ENCODE measurements around the gene GRHL1.

The GRHL1 gene

DNA sequence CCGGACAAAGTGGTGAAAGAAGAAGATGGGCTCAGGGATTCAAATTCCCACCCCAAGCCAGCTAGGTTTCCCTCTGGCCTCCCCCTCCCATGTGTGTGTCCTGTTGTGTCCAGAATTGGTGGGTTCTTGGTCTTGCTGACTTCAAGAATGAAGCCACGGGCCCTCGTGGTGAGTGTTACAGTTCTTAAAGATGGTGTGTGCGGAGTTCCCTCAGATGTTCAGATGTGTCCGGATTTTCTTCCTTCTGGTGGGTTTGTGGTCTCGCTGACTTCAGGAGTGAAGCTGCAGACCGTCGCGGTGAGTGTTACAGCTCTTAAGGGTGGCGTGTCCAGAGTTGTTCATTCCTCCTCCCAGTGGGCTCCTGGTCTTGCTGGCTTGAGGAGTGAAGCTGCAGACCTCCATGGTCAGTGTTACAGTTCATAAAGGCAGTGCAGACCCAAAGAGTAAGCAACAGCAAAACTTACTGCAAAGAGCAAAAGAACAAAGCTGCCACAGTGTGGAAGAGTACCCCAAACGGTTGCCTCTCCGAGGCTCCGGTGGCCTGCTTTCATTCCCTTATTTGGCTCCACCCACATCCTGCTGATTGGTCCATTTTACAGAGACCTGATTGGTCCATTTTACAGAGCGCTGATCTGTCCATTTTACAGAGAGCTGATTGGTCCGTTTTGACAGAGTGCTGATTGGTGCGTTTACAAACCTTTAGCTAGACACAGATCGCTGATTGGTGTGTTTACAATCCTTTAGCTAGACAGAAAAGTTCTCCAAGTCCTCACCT, 54.2 kb downstream of the GRHL1 start:
- Histone ChIP-seq H2AFZ (ENCODE audit: low read depth, low read length) (no peak overlapping the region), H3K79me2 (ENCODE audit: insufficient read depth, low read length) (no peaks in the 10 kb centered on the region), H3K9me3 (ENCODE audit: insufficient read depth, low read length, severe bottlenecking) (no peaks in the 10 kb centered on the region), H3K9ac (ENCODE audit: low read depth, low read length) (no peak overlapping the region), H3K4me1 (ENCODE audit: insufficient read depth, low read length) (no peaks in the 10 kb centered on the region), H3K27me3 (ENCODE audit: insufficient read depth, low read length, poor library complexity) (no peaks in the 10 kb centered on the region), H3K4me3 (ENCODE audit: low read depth in 1 of 2, low read length in 2 of 2) (no peak overlapping the region), H3K4me2 (ENCODE audit: insufficient read depth, low read length) (no peak overlapping the region), H3K27ac (ENCODE audit: low read length) (no peak overlapping the region), H4K20me1 (ENCODE audit: insufficient read depth, low read length) (no peaks in the 10 kb centered on the region), H3K36me3 (ENCODE audit: insufficient read depth, low read length) (no peaks in the 10 kb centered on the region)
- no peak for DNase-seq
- ATAC-seq (ENCODE audit: insufficient read depth, low read depth), result no peak
- no peak for TF ChIP-seq EZH2 (IDR thresholded peaks at IDR 0.05; ENCODE audit: borderline replicate concordance, low read depth, low read length, severe bottlenecking)
- TF ChIP-seq, protein P1, sequence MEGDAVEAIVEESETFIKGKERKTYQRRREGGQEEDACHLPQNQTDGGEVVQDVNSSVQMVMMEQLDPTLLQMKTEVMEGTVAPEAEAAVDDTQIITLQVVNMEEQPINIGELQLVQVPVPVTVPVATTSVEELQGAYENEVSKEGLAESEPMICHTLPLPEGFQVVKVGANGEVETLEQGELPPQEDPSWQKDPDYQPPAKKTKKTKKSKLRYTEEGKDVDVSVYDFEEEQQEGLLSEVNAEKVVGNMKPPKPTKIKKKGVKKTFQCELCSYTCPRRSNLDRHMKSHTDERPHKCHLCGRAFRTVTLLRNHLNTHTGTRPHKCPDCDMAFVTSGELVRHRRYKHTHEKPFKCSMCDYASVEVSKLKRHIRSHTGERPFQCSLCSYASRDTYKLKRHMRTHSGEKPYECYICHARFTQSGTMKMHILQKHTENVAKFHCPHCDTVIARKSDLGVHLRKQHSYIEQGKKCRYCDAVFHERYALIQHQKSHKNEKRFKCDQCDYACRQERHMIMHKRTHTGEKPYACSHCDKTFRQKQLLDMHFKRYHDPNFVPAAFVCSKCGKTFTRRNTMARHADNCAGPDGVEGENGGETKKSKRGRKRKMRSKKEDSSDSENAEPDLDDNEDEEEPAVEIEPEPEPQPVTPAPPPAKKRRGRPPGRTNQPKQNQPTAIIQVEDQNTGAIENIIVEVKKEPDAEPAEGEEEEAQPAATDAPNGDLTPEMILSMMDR (IDR thresholded peaks at IDR 0.05; ENCODE audit: borderline replicate concordance, extremely low read depth, low read length, poor library complexity, severe bottlenecking), result no peak

DNA sequence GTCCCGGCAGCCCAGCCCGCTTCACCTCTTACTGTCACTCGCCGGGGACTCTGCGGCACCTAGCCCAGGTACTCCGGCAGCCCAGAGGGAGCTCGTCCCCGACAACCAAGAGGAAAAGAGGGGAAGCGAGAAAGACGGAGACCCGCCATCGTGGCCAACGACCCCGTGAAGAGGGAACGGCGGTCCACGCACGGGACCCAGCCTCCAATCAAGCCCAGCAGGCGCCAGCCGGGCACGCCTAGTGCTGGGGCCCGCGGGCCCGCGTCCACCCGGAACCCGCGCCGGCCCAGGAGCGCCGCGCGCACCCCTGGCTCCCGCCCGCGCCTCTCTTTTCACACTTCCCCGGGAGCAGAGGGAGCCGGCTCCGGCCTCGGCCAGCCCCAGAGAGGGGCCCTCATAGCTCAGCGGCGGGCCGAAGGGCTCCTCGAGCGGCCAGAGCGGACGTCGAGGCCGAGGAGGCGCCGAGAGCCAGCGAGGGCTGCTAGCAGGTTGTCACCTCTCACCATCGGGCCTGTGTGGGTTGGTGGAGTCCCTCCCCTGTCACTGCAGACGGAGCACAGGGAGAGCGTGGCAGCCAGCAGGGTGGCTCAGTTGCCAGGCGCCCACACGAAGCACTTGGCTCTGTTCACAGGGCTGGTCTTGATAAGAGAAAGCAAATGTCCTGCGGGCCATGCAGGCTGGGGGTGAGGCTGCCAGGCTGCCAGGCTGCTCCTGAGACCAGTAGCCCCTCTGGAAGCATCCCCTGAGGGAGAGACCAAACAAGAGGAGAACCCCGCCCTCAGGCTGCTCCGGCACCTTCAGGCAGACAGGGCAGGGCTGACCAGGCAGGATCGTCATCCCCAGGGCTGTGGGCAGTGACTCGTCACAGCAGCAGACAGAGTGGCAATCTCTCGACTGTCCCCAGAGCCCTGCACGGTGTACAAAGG, 55.0 kb downstream of the GRHL1 start:
- no peaks in the 10 kb centered on the region for H4K20me1 ChIP-seq (ENCODE audit: insufficient read depth, low read length)
- ATAC-seq (ENCODE audit: insufficient read depth, low read depth) (no peak), DNase-seq (no peak)
- no peak overlapping the region for H3K27ac ChIP-seq (ENCODE audit: low read length)
- no peaks in the 10 kb centered on the region for H3K79me2 ChIP-seq (ENCODE audit: insufficient read depth, low read length)
- H3K36me3 ChIP-seq (ENCODE audit: insufficient read depth, low read length), result no peaks in the 10 kb centered on the region
- no peak overlapping the region for H2AFZ ChIP-seq (ENCODE audit: low read depth, low read length)
- H3K9me3 ChIP-seq (ENCODE audit: insufficient read depth, low read length, severe bottlenecking), result no peaks in the 10 kb centered on the region
- no peak overlapping the region for H3K4me3 ChIP-seq (ENCODE audit: low read depth in 1 of 2, low read length in 2 of 2)
- no peak overlapping the region for H3K9ac ChIP-seq (ENCODE audit: low read depth, low read length)
- no peaks in the 10 kb centered on the region for H3K27me3 ChIP-seq (ENCODE audit: insufficient read depth, low read length, poor library complexity)
- TF ChIP-seq, protein P1 (IDR thresholded peaks at IDR 0.05; ENCODE audit: borderline replicate concordance, extremely low read depth, low read length, poor library complexity, severe bottlenecking), result no peak
- no peak for TF ChIP-seq EZH2 (IDR thresholded peaks at IDR 0.05; ENCODE audit: borderline replicate concordance, low read depth, low read length, severe bottlenecking)
- H3K4me2 ChIP-seq (ENCODE audit: insufficient read depth, low read length), result no peak overlapping the region
- H3K4me1 ChIP-seq (ENCODE audit: insufficient read depth, low read length), result no peaks in the 10 kb centered on the region

DNA sequence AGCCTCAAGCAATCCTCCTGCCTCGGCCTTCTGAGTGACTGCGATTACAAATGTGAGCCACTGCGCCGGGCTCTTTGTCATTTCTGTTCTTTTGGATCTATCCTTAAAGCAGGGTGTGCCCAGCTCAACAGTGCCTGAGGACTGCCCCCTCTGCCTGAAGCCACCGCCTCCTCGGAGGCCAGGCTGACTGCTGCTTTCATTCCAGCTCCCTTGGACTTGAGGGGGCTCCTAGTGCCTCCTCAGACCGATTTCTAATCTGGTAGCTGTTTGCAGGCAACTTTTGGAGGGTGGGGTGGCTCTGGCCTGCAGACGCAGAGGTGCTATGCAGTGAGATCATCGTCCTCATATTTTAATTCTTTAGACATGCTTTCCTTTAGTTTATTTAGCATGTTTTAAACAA, 55.9 kb downstream of the GRHL1 start:
- DNase-seq (no peak), ATAC-seq (ENCODE audit: insufficient read depth, low read depth) (no peak)
- Histone ChIP-seq H2AFZ (ENCODE audit: low read depth, low read length) (no peak overlapping the region), H3K79me2 (ENCODE audit: insufficient read depth, low read length) (no peaks in the 10 kb centered on the region), H4K20me1 (ENCODE audit: insufficient read depth, low read length) (no peaks in the 10 kb centered on the region), H3K9me3 (ENCODE audit: insufficient read depth, low read length, severe bottlenecking) (no peaks in the 10 kb centered on the region), H3K27me3 (ENCODE audit: insufficient read depth, low read length, poor library complexity) (no peaks in the 10 kb centered on the region), H3K27ac (ENCODE audit: low read length) (no peak overlapping the region), H3K4me2 (ENCODE audit: insufficient read depth, low read length) (no peak overlapping the region), H3K9ac (ENCODE audit: low read depth, low read length) (no peak overlapping the region), H3K4me3 (ENCODE audit: low read depth in 1 of 2, low read length in 2 of 2) (no peak overlapping the region), H3K4me1 (ENCODE audit: insufficient read depth, low read length) (no peaks in the 10 kb centered on the region), H3K36me3 (ENCODE audit: insufficient read depth, low read length) (no peaks in the 10 kb centered on the region)
- no peak for TF ChIP-seq EZH2 (IDR thresholded peaks at IDR 0.05; ENCODE audit: borderline replicate concordance, low read depth, low read length, severe bottlenecking)
- TF ChIP-seq, protein P1 (IDR thresholded peaks at IDR 0.05; ENCODE audit: borderline replicate concordance, extremely low read depth, low read length, poor library complexity, severe bottlenecking), result no peak

Data from DND-41 (cell line).